Amygdala (tissue), 56 donors: ENCODE results near the gene SMARCC2.
"Not testable (repeated sequence)": the region's sequence is repeated elsewhere in the genome, so short reads cannot be mapped to it uniquely, and the experiment has no call there.

Source experiments
- DNase-seq, 56 donors: peaks; one replicate each; lab custom pipeline; 2025; lab: John Stamatoyannopoulos, UW

Gene SMARCC2

GRCh38 chr12:56169229-56169759, 20.0 kb downstream of the SMARCC2 start:
- no peak for DNase-seq

GRCh38 chr12:56165369-56165768, 23.9 kb downstream of the SMARCC2 start:
- peak in 1 of 56 donors; percentile 11 for DNase-seq

DNA sequence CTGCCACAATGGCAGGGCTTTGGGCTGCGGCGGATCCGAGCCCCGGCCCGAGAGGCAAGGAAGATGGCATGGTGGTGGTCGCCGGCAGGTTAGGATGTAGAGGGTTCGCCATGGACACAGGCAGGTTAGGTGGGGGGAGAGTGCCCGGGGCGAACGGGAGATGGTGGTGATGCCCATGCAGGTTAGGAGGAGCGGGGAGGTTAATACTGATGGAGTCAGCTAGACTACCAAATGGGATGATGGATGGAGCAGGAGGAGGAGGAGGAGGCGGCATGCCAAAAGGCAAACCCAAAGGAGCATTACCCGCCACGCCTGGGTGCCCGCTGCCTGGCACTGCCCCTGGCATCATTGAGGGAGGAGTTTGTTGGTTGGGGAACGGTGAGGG, 24.9 kb downstream of the SMARCC2 start:
- DNase-seq = no peak

DNA sequence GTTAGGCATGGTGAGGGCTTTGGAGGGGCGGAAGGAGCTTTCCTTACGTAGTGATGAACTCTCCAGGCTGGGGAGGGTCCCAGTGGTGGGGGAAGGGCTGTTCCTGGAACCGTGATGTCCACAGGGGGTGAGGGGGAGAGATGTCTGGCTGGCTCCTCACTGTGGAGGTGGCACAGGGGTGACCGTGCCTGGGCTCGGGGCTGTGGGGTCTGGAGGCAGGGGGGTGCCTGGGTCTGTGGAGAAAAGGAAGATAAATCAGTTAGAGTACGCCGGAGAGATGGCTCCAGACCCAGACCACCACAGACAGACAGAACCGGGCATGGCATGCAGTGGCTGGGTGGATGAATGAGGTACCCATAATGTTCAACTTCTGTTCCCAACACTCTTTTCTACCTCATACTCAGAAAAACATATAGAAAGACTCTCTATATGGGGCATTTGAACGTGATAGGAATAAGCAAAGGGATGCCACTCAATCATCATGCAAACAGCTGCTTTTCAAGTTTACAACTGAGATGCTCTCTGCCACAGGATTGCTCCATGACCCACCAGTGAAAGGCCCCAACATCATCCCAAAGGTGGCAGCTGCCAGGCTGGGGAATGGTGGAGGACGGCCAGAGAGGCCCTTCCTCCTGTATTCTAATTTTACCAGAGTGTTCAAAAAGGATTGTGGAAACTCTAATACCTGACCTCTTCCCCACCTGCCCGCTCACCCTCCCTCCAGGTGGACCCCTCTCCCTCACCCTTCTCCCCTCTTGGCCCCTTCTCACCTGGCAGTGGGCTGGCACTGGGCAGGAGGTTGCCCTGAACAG, 25.5 kb downstream of the SMARCC2 start:
- no peak for DNase-seq

DNA sequence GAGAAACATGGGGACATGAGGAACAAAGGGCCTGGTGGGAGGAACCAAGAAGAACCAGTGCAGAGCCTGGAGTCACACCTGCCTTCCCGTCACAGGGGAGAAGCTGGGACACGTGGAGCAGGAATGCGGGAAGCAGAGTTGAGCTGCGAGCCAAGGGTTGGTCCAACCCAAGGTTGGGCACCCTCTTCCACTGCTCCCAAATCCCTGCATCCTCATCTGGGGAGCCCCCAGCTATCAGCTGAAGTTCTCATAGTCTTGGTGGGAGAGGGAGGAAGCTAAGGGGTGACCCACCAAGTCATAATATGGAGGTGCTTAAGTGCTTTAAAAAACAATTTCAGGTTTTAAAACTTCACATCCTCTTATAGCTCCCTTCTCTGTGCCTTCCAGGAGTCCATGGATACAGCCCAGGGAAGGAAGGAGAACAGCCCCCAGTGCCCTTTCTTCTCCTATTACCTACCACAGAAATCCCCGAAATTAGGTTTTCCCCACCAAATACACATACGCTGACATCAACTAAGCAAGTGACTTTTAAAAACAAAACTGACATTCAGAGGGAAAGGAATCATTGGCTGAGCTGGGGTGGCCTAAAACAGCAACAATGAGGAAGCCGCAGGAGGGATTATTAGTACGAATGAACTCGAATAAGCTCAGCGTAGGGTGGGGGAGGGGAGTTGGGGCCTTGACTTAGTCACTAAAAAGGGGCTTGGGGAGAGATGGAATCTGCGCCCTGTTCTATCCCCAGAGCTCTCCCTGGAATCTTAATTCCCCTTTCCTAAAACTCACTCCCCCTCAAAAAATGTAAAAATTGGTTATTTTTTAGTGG, 26.6 kb downstream of the SMARCC2 start:
- no peak for DNase-seq

DNA sequence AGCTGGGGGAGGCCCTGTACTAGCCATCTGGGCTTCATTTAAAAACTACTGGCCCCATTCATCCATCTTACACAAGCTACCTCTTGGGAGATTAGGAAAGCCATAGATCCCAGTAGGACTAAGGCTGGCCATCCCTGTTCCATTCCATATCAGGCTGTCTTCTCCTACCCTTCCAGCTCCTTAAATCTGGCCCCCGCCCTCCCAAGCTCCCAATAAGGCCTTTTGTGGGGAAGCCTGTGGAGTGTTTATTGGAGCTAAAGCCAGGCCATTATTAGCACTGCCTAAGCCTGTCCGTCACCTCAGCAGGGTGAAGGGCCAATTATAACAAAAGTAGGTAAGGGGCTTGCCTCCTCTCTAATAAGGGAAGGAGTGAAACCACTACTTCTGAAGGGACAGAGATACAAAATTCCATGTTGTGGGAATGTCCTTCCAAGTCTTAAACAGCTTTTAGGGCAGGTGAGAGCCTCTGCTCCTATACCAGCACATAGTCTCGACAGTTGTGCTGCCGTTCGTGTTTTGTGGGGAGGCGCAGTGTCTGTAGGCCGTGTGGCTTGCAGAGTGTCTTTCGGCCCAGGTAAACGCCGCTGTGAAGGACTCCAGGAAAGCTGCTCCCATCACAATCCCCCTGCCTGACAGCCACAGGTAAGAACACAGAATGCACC, 27.5 kb downstream of the SMARCC2 start:
- DNase-seq = no peak

- DNase-seq = no peak
Observed at GRCh38 chr12:56160894-56161689, 28.2 kb downstream of the SMARCC2 start.

DNA sequence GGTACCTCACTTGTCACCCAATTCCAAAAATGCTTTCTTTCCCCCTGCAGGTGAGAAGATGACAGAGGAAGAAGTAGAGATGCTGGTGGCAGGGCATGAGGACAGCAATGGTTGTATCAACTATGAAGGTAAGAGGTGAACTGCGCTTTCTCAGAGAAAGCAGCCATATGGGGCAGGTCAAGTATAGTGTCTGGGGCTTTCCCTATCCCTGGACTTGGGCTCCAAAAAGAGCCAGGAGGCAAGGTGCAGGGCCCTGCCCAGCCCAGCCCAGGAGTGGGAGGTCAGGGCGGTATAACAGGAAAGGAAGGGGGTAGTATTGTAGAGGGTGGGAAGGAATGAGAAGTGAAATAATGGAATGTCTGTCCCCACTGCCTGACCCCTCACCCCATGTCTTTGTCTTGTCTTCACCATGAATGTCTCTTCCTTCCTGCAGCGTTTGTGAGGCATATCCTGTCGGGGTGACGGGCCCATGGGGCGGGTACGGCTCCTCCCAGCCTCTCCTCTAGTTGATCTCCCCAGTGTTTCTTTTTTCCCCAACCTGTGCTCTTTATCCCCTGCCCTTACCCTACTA, 29.0 kb downstream of the SMARCC2 start:
- no peak for DNase-seq

- no peak for DNase-seq
Observed at GRCh38 chr12:56159482-56160192, 29.6 kb downstream of the SMARCC2 start.

DNA sequence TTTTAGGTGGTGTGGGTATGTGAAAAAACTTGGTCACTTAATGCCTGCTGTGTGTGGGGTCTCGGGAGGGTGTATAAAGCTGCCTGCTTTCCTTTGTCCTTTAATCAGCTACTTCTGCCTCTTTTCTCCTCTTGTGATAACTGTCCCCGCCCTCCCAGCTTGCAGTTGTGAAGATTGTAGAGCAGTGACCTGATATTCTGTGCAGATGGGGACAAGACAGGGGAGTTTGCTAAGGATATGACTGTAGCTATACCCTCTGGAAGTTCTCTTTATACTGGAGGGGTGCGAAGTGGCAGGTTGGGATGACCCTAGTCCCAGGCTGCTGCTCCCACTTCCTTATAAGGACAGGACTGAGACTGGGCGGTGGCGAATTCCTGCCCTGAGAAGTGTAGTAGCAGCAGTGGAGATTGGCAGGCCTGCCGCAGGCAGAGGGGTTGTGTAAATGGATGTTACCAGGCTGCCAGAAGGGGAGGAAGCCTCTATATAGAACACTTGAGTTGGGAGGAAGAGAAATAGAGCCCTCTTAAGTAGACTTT, 30.3 kb downstream of the SMARCC2 start:
- DNase-seq = peak in 28 of 56 donors; percentile 5 to 59 (median 22)

- DNase-seq = peak in 55 of 56 donors; percentile 55 to 100 (median 92)
Observed at GRCh38 chr12:56158029-56158925, 31.0 kb downstream of the SMARCC2 start, which contains the start of gene MYL6. Gene MYL6, plus strand, starts transcription at chr12:56158359. Its CDS starts 43 bp downstream, at chr12:56158402.

DNA sequence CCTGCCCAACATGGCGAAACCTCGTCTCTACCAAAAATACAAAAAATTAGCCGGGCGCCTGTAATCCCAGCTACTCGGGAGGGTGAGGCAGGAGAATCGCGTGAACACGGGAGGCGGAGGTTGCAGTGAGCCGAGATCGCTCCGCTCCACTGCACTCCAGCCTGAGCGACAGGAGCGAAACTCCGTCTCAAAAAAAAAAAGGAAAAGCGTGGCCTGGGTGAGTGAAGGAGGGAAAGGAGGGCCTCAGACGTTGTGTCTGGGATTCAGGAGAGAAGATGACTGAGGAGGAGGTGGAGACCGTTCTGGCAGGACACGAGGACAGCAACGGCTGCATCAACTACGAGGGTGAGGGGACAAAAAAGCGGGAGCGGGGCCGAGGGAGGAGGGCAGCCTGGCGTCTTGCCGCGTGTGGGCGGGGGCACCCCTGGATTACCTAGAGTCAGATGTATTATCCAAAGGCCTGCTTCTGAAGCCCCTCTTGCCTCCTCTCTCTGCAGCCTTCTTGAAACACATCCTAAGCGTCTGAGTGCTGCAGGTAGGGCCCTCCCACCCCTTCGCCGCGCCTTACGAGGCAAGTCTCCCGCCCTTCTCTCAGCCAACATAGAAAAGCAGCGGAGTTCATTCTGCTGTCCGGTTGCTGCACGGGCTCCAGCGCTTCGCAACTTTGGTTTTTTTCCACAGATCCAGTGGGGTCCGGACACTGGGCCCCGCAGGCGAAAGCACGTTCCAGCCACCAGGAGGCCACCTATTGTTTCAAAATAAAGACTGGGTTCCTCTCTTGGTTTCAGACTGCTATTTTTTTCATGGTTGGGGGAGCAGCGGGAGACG, 31.9 kb downstream of the SMARCC2 start:
- DNase-seq = peak in 43 of 56 donors; percentile 27 to 81 (median 59)

- DNase-seq = not testable (repeated sequence)
Observed at GRCh38 chr12:56156464-56157200, 32.7 kb downstream of the SMARCC2 start.

- DNase-seq = no peak
Observed at GRCh38 chr12:56155256-56155845, 33.9 kb downstream of the SMARCC2 start.

DNA sequence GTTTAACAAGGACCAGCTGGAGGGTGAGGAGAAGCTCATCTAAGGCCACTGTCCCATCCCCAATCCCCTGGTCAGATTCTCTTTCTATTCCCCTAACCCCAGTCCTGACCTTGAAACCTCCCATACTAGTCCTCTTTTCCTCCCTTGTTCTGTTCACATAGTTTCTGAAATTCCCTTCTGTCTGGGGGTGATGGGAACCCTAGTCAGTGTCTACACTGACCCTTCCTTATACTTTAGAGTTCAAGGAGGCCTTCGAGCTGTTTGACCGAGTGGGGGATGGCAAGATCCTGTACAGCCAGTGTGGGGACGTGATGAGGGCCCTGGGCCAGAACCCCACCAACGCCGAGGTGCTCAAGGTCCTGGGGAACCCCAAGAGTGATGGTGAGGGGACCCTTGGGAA, 34.5 kb downstream of the SMARCC2 start:
- no peak for DNase-seq
